Anterior cingulate cortex (tissue), 58 donors: Measurements from ENCODE around the gene FAM98C.

Experiments used
- DNase-seq, 58 donors: peaks; one replicate each; lab custom pipeline; 2025; lab: John Stamatoyannopoulos, UW

The FAM98C gene

DNA sequence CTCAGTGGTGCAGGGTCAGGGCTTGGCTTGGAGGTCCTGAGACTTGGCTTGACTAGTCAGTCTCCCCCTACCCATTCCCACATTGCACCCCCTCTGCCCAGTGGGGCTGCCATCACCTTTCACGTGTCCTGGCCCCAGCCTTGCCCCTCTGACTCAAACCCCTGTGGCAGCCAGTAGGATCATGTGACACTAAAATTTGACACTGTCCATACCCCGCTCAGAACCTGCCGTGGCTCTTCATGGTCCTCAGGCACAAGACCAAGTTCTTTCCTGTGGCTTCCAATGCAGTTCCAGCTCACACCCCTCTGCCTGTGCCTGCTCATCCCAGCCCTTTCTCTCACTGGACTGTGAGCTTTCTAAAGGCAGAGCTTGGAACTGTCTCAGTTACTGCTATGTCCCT is 26.3 kb upstream of the FAM98C start:
- DNase-seq = no peak

DNA sequence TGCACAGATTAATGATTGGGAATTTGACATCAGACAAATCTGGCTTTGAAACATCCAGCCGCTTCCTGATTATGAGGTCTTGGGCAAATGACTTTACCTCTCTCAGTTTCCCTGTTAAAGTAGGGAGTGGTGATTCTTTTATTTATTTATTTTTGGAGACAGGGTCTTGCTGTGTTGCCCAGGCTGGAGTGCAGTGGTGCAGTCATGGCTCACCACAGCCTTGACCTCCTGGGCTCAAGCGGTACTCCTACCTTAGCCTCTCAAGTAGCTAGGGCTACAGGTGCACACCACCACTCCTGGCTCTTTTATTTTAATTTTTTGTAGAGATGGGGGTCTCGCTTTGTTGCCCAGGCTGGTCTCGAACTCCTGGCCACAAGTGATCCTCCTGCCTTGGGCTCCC is 25.8 kb upstream of the FAM98C start:
- DNase-seq = no peak

DNA sequence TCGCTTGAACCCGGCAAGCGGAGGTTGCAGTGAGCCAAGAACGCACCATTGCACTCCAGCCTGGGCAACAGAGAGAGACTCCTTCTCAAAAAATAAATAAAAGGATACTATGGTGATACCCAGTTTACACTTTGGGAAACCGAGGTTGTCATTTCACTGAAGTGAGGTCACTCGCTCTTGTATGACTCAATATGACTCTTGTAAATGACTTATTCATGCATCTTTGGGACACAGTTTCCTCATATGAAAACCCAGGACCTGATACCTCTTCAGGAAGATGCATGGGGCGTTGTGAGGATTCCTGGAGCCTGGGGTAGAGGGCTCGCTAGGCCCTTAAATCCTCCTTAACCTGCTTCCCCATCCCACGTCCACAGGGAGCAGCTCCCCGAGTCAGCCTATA is 24.0 kb upstream of the FAM98C start:
- no peak for DNase-seq

DNA sequence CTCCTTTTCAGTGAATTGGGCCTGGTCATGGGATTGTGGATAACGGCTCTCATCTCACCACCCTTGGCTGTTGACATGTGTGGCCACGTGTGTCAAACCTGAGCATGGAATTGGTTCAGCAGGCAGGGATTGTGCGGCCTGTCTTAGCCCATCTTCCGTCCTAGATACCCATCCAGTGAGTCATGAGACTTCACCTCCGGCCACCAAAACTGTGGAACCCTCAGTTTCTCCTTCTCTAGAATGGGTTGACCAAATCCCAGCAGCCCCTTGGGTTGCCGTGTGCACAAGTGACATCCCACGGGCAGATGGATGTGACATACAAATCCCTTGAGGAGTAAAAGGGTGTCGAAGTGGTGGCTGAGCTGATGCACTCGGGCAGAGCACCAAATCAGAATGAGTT is 21.8 kb upstream of the FAM98C start:
- no peak for DNase-seq

DNA sequence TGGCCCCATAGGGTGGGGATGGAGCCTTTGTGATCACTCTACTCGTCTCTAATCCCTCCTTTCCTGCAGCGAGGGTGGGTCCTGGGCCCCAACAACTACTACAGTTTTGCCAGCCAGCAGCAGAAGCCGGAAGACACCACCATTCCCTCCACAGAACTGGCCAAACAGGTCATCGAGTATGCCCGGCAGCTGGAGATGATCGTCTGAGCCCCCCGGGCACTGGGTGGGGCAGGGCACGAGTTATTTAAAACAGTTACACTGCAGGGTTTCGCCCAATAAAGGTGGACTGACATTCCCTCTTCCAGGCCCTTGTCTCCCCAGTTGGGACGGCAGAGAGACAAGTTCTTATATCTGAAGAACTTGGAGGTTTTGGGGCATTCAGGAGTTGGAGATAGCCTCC is 19.7 kb upstream of the FAM98C start:
- no peak for DNase-seq

DNA sequence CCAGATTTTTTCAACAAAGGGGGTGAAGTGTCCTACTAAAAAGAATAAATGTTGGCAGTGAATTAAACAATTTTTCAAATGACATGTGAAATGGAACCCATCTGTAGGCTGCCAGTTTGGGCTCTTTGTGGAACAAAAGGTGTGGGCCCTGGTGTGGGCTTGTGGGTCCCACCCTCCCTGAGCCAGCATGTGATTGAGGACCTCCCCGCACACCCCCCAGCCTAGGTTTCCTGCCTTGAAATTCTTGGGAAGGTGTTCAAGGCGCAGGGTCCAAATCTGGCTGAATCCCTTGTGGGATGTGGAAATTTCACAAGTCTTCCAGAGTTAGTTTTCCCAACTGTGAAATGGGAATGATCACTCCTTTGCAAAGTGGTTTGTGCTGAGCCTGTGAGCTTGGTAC is 19.1 kb upstream of the FAM98C start:
- no peak for DNase-seq

DNA sequence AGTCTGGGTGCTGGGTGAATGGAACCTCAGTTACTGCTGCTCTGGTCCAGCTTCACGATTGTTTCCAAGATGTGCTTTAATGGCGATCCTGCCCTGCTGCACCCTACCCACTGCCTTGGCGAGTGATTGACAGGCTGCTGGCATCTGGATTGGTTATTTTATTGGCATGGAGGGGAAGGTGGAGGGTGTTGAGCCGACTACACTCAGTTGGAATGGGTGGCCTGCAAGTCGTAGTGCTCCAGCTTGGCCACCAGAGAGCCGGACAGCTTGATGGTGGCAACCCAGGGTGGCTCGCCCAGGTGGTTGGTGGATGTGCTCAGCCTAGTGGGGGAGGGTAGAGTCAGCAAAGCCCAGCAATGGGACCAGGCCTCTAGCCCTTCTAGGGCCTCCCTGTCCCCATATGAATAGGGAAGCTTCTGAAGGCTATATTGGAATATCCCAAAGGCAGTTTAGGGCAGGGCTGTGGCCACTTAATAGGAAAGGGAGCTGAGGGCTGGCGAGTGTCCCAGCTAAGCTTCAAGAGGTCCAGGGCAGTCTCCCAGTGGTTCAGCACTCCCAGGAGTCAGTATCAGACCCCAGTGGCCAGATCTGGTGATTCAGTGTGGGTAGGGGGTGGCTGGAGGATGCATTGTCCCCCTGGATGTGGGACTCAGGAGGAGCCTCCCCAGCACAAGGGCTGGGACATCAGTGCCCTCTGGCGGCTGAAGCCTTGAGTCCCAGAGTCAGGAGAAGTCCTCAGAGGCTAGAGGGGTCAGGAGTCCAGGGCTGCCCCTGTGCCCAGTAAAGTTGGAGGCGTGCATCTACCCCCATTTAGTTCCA is 18.5 kb upstream of the FAM98C start:
- DNase-seq = no peak

DNA sequence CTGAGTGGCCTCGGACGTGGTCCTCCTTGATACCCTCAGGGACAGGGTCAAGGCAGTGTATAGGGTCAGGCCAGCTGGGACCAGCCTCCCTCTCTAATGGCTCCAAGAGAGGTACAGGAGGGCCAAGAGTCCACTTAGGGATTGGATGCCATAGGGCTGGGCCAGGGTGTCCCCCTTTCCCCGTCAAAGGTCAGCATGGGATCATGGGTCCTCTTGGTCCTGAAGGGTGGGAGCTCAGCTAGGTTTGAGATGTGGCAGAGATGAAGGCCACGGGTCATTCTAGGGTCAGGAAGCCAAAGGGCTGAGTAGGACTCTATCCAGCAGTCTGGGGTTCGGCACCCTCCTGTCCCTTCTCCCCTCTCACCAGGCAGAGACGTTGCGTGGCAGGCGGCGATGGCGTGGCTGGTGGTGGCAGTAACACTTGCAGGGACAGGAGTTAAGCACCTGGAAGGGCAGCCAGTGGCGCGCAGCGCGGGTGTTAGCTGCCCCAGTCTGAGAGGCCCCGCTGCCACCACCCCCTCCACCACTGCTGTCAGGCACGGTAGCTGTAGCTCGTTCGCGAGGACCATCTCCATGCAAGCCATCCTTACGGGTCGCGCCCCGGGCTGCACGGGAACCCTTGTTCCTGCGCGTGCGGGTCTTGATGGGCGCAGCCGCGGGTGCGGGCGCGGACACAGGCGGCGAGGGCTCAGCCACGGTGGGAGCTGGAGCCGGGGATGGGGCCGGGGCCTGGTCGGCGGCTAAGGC is 17.7 kb upstream of the FAM98C start:
- no peak for DNase-seq

DNA sequence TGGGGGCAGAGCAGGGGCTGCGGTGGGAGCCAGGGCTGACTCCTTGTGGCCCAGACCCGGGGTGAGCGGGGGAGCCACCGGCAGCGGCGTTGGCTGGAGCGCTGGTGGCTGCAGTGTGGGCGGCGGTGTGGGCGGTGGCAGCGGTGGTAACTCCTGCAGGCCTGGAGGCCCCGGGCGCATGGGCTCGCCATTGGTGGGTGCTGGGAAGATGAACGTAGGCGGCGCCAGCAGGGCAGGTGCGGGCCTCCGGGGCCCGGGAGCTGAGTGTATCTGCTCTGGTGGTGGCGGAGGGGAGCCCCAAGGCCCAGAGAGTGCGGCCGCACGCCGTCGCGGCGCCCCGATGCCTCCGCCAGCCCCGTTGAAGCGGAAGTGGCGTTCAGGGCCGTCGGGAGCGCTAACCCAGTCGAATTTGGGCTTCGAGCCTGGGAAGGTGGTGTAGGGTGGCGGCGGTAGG is 17.1 kb upstream of the FAM98C start:
- no peak for DNase-seq

DNA sequence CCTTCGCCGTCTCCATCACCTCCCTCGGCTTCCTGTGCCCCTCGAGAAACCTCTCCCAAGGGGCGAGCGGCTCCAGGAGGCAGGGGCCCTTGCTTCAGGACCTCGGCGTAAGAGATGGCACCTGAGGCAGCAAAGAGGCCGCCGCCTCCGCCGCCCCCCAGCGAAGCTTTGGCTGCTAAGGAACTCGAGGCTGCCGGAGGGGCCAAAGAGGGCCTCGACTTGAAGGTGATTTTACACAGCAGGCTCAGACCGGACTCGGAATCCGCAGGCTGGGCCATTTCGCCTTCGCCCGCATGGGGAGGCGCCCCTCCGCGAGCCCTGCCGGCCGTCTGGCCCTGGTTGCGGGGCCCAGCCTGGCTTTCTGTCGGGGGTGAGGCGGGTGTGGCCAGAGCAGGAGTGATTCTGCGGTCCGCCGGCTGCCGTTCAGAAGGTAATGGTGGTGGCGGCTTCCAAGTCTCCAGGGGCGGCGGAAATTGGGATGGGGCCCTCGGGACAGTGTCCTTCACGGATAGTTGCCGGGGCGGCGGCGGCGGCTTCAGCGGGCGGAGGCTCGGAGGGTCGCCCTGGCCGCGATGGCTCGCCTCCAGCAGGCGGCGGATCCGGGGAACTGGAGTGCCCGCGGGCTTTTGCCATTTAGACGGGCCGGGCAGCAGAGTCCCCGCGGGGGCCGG is 16.5 kb upstream of the FAM98C start:
- no peak for DNase-seq

DNA sequence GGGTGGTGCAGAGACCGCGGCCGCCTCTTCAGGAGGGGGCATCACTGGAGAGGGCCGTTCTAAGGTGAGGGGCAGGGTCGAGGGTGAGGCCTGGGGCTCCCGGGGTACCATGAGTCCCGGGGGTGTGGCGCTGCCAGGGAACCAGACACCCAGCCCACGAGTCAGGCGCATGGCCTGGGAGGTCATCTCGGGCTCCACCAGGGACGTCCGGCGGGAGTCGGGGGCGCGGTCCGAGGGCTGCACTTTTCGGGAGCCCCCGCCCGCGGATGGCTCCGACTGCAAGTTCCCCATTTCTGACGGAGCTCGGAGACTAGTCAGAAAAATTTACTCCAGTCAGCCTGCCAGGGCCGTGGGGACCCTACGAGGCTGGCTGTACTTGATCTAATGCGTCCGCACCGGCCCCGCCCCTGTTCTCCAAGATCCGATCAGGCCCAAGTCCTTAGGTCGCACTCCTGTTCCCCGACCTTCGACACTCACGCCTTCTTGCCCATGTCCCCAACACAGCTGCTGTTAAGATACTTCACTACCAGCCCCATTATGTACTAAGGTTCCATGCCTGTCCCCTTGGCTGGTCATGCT is 15.8 kb upstream of the FAM98C start:
- peak in 2 of 58 donors; percentile 44 to 47 for DNase-seq

DNA sequence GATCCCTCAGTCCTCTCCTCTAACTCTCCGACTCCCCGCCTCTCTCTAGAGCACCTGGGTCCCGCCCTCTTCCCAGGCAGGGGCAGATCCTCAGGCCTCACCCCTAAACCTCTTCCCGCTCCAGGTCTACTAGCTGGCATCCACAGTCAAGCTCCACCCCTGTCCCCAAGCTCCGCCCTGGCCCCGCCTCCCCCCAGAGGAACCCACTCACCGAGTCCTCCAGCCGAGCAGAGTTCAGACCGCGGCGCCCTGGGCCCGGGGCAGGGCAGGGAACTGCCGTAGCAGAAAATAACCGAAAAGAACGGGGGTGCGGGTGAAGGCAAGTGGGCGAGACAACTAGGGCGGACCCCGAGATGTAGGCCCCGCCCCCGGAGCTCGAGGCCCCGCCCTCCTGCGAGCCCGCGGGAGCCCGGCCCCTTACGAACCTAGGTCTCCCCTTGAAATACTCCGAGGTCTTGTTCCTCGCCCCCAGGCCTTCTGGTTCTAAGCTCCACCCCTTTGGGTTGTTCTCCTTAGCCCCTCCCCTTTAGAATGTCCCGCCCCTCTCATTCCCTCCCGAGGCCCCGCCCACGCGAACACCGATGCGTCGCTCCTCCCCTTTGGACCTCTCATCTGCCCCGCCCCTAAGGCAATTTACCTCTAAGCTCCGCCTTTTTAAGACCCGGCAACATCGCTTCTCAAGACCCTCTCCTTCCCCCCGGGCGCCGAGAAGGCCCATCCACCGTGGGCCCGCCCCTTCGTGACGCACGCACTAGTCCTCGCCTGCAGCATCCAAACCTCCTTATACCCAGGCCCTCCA is 15.1 kb upstream of the FAM98C start, which contains the start of gene GGN:
Gene GGN (minus strand): TSS at position 485 of the 799 bp plus-strand sequence. CDS start 773 bp downstream, outside the sequence.
- DNase-seq = peak in 57 of 58 donors; percentile 47 to 94 (median 75)

DNA sequence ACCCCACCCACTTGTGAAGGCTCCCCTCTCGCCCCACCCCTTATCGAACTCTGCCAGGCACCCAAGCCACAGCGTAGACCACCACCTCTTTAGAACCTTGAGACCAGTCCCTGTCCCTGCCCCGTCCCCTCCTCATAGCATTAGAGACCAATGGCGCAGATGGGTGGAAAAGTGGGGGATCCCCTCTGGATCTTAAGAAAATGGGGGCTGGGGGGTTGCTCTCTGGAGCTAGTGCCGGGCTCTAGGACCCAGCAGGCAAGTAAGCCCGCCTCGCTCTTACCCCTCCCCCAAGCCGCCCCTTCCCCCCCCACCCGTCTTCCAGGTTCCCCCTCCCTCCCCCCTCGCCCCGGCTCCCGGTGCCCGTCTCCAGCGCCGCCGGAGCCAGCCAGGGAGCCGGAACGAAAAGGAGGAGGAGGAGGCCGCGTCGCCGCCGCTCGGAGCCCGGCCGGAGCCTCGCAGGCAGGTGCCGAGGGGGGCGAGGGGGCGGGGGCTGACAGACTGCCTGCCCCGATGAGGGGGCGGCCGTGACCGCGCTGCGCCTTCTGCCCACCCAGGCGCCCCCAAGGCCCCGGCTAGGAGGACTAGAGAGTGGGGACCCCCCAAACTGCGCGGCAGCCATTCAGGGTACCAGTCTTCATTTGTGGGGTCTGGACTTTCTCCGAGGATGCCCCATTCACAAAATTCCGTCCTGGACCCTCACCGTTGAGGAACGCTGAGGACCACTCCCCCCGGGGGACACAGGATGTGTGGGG is 14.4 kb upstream of the FAM98C start, which contains the start of gene SPRED3:
Gene SPRED3 (plus strand): TSS at position 349 of the 752 bp plus-strand sequence. CDS start 1,606 bp downstream, outside the sequence.
- peak in 52 of 58 donors; percentile 29 to 88 (median 64) for DNase-seq

DNA sequence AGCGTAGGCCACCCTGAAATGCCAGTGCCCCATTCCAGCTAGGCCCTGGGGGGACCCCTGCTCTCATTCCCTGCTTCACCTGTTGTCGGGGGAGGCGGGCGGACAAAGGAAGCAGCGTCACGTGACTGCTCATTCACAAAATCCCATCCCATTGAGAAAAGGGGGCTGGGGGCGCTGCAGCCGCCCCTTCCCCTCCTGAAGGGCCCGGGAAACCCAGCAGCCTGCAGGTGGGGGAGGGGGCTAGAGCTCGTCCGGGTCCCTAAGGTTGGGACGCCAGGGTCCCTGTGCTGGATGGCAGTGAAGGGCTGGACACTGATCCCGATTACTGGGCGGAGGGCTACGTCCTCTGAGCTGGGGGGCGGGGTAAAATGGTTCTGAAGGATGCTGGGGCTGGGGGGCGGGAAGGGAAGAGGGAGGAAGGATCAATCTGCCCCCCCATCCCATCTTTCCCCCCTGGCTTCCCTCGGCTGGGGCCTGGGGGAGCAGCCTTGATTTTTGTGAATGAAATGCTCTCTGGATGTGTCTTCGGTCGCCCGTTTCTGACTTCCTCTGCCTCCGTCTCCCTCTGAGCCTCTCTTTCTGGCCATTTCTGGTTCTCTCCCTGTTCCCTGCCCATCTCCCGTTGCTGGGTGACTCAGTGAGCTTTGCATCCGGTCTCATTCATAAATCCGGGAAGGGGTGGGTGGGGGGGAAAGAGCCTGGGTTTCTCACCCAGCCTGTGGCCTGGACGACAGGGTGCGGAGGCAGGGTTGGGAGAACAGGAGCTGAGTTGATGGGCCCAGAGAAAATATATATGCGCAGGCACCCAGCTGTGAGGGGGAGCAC is 13.6 kb upstream of the FAM98C start:
- DNase-seq = peak in 28 of 58 donors; percentile 7 to 58 (median 29)

DNA sequence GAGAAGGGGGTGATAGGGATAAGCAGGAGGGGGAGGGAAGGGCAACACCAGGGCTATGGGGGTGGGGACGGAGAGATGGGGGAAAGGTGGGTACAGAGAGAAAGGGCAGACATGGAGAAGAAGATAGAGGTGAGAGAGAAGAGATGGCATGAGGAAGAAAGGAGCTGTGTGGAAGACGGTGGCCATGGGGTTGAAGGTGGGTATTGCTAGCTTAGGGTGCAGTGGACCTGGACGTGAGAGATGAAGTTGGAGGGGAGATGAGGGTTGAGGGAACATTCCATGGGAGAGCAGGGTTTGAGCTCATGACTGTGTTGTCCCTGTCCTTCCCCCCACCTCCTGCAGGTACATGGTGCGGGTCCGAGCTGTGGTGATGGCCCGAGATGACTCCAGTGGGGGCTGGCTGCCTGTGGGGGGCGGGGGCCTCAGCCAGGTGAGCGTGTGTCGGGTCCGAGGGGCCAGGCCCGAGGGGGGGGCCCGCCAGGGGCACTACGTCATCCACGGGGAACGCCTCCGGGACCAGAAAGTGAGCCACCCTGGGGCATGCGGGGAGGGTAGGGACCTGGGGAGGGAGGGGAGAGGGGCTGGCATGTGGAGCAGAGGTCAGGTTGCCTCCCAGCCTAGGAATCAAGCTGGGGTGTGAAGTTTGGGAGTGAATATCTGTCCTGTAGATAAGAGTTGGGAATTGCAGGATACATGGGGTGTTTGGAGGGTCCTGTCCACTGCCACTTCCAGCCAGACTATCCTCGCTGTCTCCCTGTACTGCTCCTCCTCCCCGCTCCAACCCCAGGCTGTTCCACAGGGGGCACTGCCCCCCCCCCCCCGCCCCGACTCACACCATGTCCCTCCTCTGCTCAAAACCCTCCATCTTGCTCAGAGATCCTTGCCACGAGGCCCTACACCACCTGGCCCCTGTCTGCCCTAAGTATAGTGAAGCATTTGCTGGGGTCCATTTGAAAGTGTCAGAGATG is 12.7 kb upstream of the FAM98C start:
- no peak for DNase-seq

DNA sequence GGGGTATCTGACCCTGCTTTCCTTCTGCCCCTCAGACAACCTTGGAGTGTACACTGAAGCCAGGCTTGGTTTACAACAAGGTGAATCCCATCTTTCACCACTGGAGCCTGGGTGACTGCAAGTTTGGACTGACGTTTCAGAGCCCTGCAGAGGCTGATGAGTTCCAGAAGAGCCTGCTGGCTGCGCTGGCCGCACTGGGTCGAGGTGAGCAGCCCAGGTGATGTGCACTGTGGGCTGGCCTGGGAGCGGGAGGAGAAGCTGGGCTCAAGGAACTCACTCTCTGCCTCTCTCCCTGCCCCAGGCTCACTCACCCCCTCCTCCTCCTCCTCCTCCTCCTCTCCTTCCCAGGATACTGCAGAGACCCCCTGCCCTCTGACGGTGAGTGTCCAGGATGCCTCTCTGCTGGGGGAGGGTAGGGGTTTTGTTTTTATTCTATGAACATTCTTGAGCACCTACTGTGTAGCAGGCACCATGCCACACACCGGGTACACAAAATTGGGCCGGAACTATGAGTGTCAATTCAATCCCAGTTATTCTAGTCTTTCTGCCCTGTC is 10.9 kb upstream of the FAM98C start:
- DNase-seq = no peak
